GM19328 (cell line): ENCODE data around the gene CDK11B.

Source experiments
- ATAC-seq: cut with Tn5 transposase; IDR thresholded peaks from one replicate; pipeline ENCODE4 v1.9.1; 2021; ENCODE audit warnings: mild to moderate bottlenecking, moderate library complexity; ENCODE audit not compliant: unreplicated experiment

The CDK11B gene

DNA sequence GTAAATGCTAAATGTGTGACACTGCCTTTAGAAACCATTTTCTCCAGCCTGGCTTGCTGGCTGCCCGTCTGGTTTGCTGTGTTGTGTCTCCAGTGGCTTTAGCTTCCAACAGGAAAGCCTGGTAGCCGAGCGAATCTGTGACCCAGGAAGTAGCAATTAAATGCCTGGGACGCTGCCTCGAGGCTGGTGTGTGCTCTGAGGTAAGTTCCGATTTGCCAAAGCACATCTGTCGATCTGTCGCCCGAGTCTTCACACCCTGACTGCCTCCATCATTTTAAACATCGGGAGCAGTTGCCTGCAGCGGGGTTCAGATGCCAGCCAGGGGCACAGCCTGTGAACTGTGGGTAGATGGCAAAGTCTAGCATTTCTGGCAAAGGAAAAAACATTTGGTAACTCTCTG lies 41.3 kb downstream of the CDK11B start:
- ATAC-seq, result no peak

GRCh38 chr1:1616838-1617237 lies 42.0 kb downstream of the CDK11B start:
- ATAC-seq, result no peak

- peak; percentile 15 for ATAC-seq
Observed at GRCh38 chr1:1616045-1616790, 42.6 kb downstream of the CDK11B start.

GRCh38 chr1:1615256-1616044 lies 43.4 kb downstream of the CDK11B start, which contains the start of gene MIB2:
MIB2 (plus strand) TSS chr1:1615500; CDS start chr1:1623453, 7,953 bp downstream.
- peak; percentile 74 for ATAC-seq

- ATAC-seq, result no peak
Observed at GRCh38 chr1:1614954-1615255, 43.9 kb downstream of the CDK11B start.

DNA sequence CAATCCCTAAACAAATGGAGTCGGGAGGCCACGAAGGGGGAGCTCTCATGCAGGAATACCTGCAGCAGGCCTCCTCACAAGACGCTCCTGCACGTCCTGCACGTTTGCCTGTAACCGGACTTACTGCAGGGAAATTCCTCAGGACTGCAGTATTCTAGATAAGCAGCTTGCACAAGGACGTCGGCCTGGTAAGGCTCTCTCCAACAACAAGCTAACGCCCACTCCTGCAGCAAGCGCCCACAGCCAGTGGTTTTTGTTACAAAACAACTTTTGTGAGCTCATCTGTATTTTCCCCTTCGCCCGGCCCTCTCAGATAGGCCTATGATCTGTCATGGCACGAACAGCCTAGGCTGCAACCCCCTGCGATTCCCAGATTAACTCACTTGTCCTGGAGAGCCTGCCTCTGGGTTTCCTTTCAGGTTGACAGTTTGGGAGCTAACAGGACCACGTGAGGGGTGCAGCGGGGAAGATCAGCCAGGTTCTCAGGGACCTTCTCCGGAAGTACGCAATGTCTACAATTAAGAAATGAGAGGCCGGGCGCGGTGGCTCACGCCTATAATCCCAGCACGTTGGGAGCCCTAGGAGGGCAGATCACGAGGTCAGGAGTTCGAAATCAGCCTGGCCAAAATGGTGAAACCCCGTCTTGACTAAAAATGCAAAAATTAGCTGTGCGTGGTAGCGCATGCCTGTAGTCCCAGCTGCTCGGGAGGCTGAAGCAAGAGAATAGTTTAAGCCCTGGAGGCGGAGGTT lies 44.4 kb downstream of the CDK11B start:
- no peak for ATAC-seq

- ATAC-seq, result no peak
Observed at GRCh38 chr1:1613509-1614082, 45.2 kb downstream of the CDK11B start.

- no peak for ATAC-seq
Observed at GRCh38 chr1:1612104-1612400, 46.8 kb downstream of the CDK11B start.

DNA sequence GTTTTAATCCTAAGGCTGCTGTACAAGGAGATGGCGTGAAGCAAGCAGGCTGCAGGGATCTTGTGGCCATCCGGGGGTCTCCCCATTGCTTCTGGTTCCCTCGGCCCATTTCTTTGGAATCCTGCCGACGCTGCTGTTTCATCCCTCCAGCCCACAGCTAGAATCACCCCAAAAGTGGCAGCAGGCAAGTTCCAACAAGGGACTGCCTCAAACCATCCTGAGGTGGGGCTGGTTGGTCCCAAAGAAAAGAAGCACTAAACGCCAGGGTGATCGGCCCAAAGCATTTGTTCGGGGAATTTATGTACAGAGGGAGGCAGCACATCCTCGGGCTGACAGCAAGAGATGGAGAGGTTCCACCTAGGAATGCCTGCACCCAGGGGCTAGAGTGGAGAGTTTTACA lies 48.0 kb downstream of the CDK11B start:
- no peak for ATAC-seq

GRCh38 chr1:1609822-1610485 lies 48.9 kb downstream of the CDK11B start:
- ATAC-seq, result no peak

DNA sequence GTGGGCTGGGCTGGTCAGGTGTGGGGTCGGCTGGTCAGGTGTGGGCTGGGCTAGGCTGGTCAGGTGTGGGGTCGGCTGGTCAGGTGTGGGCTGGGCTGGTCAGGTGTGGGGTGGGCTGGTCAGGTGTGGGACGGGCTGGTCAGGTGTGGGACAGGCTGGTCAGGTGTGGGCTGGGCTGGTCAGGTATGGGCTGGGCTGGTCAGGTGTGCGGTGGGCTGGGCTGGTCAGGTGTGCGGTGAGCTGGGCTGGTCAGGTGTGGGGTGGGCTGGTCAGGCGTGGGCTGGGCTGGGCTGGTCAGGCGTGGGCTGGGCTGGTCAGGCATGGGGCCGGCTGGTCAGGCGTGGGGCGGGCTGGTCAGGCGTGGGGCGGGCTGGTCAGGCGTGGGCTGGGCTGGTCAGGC lies 52.6 kb downstream of the CDK11B start:
- ATAC-seq, result no peak

- no peak for ATAC-seq
Observed at GRCh38 chr1:1605724-1606123, 53.1 kb downstream of the CDK11B start.

DNA sequence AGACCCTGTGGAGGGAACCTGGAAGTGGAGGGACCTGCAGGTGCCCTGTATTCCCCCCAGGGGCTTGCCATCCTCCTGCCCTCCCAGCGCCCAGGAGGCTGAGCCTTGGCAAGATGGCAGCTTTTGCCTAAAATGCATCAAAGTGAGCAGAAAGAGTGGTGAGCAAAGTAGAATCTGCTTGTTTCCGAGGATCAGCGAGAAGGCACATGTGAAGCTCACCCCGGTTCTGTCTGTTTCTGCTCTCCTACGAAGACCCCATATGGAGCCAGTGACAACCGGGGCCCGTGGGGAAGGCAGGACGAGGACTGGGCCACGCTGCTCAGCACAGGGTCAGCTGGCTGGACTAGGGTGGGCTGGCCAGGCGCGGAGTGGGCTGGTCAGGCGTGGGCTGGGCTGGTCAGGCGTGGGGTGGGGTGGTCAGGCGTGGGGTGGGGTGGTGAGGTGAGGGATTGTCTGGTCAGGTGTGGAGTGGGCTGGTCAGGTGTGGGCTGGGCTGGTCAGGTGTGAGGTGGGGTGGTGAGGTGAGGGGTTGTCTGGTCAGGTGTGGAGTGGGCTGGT lies 53.7 kb downstream of the CDK11B start:
- no peak for ATAC-seq

DNA sequence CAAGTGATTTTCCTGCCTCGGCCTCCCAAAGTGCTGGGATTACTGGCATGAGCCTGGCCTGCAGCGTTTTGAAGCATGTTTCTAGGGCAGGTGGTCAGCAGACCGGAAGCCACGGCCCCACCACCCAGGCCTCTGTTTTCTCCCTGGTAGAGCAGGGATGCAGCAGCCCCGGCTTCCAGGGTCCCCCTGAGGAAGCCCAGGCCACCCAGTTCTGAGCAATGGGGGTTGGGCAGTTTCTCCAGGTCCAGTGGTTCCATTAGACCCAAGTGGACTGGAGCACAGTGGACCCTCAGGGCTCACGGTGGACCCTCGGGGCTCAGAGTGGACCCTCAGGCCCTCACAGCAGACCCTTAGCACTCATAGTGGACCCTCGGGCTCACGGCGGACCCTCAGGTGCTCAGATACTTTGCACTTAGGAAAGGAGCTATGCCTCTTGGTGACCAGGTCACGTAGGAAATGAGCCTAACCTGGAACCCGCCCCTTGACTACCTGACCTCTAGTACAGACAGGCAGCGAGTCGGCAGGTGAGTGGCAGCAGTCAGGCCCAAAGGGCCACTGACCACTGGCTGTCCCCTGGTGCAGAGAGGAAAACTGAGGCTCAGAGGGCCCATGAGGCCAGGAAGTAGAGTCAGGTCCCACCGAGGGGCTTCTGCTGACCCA lies 54.3 kb downstream of the CDK11B start:
- no peak for ATAC-seq

- no peak for ATAC-seq
Observed at GRCh38 chr1:1603671-1604373, 55.0 kb downstream of the CDK11B start.

DNA sequence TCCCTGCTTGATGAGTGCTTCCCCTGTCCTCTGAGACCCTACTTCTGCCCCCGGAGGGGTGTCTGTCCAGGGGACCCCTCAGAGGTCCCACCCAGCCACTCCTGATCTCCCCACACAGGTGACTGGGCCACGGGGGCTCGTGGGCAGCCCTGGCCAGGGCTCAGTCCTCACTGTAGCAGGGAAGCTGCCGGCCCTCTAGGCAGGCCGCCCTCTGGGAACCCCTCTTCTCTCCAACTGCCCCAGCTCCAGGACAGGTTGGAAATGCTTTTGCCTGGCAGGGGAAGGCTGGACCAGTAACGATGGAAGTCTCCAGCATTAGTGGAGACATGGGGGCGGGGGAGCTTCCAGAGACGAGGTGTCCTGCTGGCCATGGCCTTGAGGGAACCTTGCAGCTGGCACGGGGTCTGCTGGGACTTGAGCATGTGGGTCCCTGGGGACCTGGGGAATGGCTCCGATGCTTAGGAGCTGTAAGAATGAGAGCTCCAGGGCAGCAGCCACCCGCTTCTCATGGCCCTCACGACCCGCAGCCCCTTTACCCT lies 55.8 kb downstream of the CDK11B start:
- ATAC-seq, result no peak

- no peak for ATAC-seq
Observed at GRCh38 chr1:1602304-1602967, 56.4 kb downstream of the CDK11B start.

DNA sequence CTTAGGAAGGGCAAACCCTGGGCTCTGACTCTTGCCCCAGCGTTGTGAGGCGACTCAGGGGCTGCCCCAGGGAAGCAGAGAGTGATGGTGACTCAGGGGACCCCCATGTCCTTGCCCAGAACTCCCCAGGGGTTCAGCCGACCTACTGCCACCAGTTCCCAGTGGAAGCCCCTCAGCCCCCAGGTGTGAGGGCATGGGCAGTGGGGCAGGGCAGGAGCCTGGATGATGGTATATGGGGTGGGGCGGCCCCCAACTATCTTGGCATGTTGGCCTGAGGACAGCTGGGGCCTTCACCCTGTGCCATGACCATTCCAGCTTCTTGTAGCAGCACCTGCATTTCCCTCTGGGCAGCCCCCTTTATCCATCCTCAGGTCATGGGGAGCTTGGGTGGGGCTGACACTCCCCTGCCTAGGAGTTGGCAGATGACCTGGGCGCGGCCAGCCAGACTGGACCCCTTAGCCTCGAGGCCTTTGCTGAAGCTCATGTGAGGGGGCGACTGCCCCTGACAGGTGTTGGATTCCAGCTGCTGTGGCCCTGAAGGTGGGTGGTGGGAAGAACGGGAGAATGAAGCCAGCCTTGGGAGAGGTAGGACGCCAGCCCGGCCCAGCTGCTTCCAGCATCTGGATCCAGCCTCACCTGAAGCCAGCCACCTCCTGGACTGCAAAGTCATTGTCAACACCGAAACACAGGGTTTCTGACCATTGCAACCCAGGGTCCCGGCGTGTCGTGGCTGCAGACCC lies 57.1 kb downstream of the CDK11B start:
- no peak for ATAC-seq
